GM18508 (cell line): ENCODE data around the gene ACSS3.

Experiments
- ATAC-seq: cut with Tn5 transposase; IDR thresholded peaks from one replicate; pipeline ENCODE4 v1.9.1; 2021; ENCODE audit warnings: moderate number of reproducible peaks; ENCODE audit not compliant: insufficient read depth, unreplicated experiment

The ACSS3 gene

GRCh38 chr12:81212996-81213696 is 135.3 kb downstream of the ACSS3 start:
- ATAC-seq = no peak

- ATAC-seq = no peak
Observed at GRCh38 chr12:81216739-81217138, 138.9 kb downstream of the ACSS3 start.

GRCh38 chr12:81221681-81222080 is 143.8 kb downstream of the ACSS3 start:
- ATAC-seq = no peak

- ATAC-seq = no peak
Observed at GRCh38 chr12:81222846-81223592, 145.1 kb downstream of the ACSS3 start.

- no peak for ATAC-seq
Observed at GRCh38 chr12:81224626-81225025, 146.7 kb downstream of the ACSS3 start.

GRCh38 chr12:81229759-81230158 is 151.9 kb downstream of the ACSS3 start:
- ATAC-seq = no peak

- ATAC-seq = no peak
Observed at GRCh38 chr12:81231574-81232368, 153.9 kb downstream of the ACSS3 start.

GRCh38 chr12:81245458-81245857 is 167.6 kb downstream of the ACSS3 start:
- no peak for ATAC-seq

GRCh38 chr12:81245907-81246570 is 168.2 kb downstream of the ACSS3 start:
- no peak for ATAC-seq

- ATAC-seq = no peak
Observed at GRCh38 chr12:81249976-81250375, 172.1 kb downstream of the ACSS3 start.

GRCh38 chr12:81252228-81252627 is 174.3 kb downstream of the ACSS3 start:
- no peak for ATAC-seq

GRCh38 chr12:81253360-81253759 is 175.5 kb downstream of the ACSS3 start:
- ATAC-seq = no peak

- ATAC-seq = no peak
Observed at GRCh38 chr12:81255456-81255855, 177.6 kb downstream of the ACSS3 start.

- no peak for ATAC-seq
Observed at GRCh38 chr12:81255947-81256346, 178.1 kb downstream of the ACSS3 start.

- no peak for ATAC-seq
Observed at GRCh38 chr12:81257947-81258551, 180.2 kb downstream of the ACSS3 start.

- ATAC-seq = no peak
Observed at GRCh38 chr12:81259360-81259759, 181.5 kb downstream of the ACSS3 start.

- ATAC-seq = no peak
Observed at GRCh38 chr12:81261508-81262207, 183.8 kb downstream of the ACSS3 start.

- ATAC-seq = no peak
Observed at GRCh38 chr12:81263072-81263471, 185.2 kb downstream of the ACSS3 start.

GRCh38 chr12:81270385-81270784 is 192.5 kb downstream of the ACSS3 start:
- ATAC-seq = no peak
